HG02623 (cell line): ENCODE measurements around the gene WDTC1.
"Not testable (repeated sequence)": the region's sequence is repeated elsewhere in the genome, so short reads cannot be mapped to it uniquely, and the experiment has no call there.

Experiments
- ATAC-seq: cut with Tn5 transposase; IDR thresholded peaks from one replicate; pipeline ENCODE4 v1.9.1; 2021; ENCODE audit warnings: moderate library complexity; ENCODE audit not compliant: unreplicated experiment

The WDTC1 gene

DNA sequence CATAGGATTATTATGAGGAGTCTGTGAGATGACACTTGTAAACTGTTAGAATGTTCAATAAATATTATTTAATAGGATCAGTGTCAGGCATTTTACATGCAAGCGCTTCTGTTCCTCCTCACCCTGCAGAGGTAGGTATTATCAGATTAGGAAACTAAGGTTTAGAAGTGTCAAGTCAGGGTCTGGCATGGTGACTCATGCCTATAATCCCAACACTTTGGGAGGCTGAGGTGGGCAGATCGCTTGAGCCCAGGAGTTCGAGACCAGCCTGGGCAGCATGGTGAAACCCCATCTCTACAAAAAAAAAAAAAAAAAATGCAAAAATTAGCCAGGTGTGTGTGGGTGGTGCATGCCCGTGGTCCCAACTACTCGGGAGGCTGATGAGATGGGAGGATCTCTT, 9.2 kb downstream of the WDTC1 start:
- ATAC-seq: not testable (repeated sequence)

DNA sequence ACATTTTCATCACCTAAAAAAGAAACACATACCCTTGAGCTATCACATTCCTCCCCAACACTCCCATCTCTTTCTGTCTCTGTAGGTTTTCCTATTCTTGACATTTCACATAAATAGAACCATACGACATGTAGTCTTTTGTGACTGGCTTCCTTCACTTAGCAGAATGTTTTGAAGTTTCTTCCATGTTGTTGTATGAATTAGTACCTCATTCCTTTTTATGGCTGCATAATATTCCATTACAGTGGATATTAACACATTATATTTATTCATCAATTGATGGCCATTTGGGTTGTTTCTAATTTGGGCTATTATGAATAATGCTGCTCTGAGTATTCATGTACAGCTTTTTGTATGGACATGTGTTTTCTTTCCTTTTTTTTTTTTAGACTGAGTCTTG, 11.8 kb downstream of the WDTC1 start:
- ATAC-seq: no peak

DNA sequence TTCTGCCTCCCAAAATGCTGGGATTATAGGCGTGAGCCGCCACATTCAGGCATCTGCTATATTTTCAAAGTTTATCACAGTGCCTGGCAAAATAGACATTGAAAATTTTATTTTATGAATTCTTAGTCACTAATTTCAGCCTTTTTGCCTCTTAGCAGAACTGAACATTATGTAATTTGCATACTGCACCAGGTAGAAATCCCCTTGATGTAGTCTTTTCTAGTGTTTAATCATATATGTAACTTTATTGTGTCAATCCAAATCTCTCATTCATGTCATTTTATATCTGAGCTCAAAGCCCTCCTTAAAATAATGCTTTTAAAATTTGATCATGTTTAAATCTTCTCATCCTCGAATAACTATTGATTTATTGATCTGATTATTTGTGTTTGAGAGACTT, 19.2 kb downstream of the WDTC1 start:
- ATAC-seq: no peak

DNA sequence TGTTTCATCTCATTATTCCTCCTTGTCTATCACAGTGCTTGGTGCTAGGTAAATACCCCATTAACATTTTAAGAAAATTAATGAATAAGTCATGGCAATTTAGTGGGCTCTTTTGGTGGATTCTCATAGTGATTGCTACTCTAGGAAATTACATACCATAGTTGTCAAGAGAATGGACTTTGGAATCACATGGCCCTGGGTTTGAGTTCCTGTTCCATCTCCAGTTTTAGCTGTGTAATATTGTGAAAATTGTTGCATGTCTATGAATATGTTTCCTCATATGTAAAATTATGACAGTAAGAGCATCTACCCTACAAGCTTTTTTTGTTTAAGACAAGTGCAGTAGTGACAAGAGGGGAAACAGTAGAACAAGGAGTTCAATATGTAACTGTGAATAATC, 20.7 kb downstream of the WDTC1 start:
- no peak for ATAC-seq

DNA sequence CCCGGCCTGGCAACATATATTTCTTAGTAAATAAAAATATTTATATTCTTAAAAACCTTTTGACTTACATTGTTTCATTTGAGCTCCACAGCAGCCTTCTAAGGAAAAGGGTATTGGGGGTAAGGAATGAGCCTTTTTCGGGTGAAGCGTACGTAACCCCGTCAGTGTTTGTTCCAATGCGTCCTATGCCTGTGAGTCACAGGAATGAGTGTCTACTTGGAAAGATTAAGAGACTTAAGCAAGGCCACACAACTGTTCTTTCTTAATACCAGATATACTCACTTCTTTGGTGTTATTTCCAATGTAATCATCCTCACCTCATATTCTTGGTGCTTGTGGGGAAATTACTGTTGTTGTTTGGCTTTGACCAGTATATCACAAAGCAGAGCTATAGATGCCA, 22.7 kb downstream of the WDTC1 start:
- ATAC-seq: no peak

DNA sequence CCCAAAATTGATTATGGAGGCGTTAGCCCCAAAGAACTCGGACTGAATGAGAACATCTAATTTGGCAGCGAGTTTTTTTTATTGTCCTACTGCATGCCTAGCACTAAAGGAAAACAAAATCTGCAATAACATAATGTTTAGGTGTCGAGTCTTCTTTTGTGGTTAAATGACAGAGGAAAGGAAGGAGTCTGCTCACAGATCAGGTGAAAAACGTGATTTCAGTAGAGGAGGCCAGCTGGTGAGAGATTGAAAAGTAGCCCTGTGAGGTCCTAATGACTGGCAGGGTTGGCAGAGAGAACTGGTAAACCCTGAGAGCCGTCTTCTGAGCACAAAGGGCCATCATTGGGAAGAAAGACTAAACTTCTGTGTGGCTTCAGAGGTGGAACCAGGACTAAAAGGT, 24.2 kb downstream of the WDTC1 start:
- no peak for ATAC-seq

DNA sequence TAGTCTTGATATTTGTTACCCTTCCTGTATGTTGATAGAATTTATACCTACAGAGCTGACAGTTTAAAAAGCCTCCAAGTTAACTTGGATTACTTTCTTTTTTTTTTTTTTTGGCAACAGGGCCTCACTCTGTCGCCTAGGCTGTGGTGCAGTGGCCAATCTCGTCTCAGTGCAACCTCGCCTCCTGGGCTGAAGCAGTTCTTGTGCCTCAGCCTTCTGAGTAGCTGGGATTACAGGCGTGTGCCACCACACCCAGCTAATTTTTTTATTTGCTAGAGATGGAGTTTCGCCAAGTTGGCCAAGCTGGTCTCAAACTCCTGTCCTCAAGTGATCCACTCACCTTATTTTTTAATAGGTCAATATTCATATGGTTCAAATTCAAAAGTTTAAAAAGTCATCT, 32.7 kb downstream of the WDTC1 start:
- ATAC-seq: no peak

DNA sequence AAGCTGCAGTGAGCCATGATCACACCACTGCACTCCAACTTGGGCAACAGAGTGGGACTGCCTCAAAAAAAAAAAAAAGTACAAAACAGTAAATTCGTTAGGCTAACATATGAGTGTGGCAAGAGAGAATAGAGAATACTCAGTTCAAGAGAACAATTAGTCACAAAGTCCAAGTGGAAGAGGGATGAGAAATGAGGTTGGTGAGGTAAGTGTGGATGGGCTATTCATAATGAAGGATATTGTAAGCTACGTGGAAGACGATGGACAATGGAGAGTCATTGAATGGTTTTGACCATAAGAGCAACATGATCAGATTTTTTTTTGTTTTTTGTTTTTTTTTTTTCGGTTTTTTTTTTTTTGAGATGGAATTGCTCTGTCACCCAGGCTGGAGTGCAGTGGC, 34.8 kb downstream of the WDTC1 start:
- ATAC-seq: no peak

DNA sequence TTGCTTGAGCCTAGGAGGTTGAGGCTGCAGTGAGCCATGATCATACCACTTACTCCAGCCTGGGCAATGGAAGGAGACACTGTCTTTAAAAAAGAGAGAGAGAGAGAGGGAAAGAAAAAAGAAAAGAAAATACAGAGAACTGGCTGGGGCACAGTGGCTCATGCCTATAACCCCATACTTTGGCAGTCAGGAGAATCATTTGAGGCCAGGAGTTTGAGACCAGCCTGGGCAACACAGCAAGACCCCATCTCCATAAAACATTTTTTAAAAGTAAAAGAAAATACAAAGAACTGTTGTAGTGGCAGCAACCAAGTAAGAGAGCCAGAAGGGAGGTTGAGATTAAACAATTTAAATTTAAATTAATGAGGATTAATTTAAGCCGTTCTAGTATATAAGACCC, 39.8 kb downstream of the WDTC1 start:
- ATAC-seq: no peak

DNA sequence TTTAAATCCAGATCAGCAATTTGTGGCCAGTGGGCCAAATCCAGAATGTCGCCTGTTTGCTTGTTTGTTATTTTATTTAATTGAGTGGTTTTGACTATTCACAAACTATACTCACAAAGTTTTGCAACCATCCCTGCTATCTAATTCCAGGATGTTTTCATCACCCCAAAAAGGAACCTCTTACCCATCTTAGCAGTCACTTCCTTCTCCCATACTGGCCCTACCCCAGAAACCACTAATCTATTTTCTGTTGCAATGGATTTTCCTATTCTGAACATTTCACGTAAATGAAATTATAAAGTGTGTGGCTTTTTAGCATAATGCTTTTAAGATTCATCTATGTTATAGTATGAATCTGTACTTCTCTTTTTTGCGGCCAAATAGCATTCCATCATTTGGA, 41.3 kb downstream of the WDTC1 start:
- no peak for ATAC-seq

DNA sequence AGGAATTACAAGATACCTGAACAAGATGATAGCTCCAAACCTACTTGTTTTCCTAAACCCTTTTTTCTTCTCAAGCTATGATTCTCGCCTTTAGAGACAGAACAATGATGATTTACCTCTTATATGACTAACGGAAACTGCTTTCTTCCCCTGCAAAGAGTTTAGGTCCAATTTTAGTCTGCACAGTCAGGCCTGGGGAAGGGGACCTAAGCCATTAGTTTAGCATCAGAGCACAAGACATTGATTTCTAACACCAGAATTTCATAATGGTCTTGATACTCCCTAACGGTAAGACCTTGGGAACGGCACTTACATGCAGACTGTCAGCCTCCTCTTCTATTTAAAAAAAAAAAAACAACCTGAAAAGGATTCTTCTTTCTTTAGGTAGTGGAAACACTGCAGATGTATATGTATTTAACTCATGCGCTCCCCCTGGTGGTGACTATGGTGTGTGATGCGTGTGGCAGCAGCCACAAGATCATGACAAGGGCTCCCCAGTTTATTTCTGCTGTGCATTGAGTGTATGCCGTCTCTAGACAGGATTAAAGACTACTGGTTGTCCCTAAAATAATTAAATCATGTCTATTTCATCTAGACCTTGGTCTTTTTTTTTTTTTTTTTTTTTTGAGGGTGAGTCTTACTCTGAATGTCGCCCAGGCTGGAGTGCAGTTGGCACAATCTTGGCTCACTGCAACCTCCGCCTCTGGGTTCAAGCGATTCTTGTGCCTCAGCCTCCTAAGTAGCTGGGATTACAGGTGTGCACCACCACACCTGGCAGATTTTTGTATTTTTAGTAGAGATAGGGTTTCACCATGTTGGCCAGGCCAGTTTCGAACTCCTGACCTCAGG, 50.2 kb downstream of the WDTC1 start:
- ATAC-seq: no peak

DNA sequence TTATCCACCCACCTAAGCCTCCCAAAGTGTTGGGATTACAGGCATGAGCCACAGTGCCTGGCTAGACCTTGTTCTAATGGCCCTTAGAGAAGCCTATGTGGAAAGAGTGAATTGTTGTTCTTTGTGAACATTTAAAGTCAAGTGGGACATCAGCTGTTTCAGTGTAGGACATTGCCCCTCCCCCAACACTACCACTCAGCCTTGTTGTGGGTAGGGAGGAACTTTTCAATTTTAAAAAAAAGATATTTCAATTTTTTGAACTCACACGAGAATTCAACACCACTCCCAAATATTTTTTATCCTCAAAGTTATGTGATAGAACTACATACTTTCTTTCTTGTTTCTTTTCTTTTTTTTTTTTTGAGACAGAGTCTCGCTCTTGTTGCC, 50.8 kb downstream of the WDTC1 start:
- no peak for ATAC-seq

DNA sequence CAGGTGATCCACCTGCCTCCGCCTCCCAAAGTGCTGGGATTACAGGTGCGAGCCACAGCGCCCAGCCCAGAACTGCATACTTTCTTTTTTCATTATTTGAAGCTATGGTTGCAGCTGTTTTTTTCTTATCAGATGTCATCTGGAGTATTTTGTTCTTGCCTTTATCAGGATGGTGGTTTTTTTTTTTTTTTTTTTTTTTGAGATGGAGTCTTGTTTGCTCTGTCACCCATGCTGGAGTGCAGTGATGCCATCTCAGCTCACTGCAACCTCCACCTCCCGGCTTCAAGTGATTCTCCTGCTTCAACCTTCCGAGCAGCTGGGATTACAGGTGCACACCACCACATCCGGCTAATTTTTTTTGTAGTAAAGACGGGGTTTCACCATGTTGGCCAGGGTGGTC, 51.4 kb downstream of the WDTC1 start:
- ATAC-seq: not testable (repeated sequence)

DNA sequence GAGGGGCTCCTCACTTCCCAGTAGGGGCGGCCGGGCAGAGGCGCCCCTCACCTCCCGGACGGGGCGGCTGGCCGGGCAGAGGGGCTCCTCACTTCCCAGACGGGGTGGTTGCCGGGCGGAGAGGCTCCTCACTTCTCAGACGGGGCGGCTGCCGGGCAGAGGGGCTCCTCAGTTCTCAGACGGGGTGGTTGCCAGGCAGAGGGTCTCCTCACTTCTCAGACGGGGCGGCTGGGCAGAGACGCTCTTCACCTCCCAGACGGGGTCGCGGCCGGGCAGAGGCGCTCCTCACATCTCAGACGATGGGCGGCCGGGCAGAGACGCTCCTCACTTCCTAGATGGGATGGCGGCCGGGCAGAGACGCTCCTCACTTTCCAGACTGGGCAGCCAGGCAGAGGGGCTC, 54.7 kb downstream of the WDTC1 start:
- ATAC-seq: not testable (repeated sequence)

DNA sequence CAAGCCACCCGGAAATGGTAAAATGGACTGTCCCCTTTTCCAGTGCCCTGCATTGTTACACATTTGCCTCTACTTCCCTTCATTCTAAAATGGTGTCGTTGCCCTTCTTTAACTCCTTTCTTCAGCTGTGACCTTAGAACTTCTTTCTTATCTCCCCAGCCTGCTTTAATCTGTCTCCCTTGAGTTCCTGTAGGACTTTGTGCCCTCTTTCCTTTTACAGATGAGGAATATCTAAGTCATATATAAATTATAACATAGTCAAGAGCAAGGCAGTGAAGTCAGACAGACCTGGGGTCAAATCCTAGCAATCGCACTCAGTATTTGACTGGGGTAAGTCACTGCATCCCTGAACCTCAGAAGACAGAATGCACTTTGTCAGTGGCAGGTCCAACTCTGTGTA, 56.1 kb downstream of the WDTC1 start:
- no peak for ATAC-seq

DNA sequence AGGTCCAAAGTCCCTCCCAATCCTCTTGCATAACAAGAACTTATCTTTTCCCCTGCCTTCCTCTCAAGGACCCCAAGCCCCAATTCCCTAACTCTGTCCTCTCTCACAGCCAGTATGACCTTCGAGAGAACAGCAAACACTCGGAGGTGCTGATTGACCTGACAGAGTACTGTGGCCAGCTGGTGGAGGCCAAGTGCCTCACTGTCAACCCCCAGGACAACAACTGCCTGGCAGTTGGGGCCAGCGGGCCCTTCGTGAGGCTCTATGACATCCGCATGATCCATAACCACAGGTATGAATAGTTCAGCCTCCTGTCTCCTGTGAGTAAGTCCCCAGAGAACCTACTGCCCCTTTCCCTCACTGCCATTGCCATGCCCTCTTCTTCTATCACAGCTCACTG, 57.7 kb downstream of the WDTC1 start:
- ATAC-seq: no peak

DNA sequence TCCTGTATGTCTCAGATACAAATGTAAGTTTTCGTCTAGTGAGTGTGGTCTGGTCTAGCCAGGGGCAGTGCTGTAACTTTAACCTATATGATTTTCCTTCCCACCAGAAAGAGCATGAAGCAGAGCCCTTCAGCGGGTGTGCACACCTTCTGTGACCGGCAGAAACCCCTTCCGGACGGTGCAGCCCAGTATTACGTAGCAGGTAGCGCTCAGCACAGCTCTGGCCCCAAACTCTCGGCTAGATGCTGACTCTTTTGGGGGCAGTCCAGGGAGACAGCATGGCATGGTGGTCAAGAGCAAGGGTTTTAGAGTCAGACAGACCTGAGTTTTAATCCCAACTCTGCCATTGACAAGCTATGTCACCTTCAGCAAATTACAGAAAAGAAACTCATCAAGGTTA, 59.5 kb downstream of the WDTC1 start:
- ATAC-seq: no peak

DNA sequence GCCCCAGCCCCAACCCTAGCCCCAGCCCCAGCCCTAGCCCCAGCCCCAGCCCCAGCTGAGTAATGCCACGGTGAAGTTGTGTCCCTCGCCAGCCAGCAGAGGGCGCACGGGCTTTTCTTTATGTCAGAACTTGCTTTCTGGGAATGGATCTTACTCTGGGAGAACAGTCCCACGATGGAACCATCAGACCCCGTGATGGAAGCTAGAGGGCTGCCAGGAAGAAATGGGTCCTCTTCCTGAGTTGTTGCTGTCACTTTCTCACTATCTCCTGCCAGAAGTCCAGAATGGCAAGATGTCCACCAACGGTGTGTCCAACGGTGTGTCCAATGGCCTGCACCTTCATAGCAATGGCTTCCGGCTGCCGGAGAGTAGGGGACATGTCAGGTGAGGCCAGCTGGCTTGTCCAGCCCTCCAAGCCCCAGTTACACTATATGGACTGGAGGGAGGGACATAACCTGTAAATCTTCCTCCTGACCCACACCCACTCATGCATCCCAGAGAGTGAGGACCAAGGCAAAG, 62.4 kb downstream of the WDTC1 start:
- ATAC-seq: no peak

DNA sequence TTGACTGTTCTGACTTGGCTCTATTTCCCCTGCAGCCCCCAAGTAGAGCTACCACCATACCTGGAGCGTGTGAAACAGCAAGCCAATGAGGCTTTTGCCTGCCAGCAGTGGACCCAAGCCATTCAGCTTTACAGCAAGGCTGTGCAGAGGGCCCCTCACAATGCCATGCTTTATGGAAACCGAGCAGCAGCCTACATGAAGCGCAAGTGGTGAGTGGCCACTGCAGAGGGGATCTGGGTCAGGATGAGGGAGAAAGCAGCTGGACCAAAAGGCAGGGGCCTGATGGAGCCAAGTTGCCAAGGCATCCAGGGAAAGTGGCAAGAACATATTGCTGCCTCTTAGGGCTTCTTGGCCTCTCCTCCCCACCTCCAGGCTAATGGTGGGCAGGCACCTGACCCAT, 63.5 kb downstream of the WDTC1 start:
- no peak for ATAC-seq

DNA sequence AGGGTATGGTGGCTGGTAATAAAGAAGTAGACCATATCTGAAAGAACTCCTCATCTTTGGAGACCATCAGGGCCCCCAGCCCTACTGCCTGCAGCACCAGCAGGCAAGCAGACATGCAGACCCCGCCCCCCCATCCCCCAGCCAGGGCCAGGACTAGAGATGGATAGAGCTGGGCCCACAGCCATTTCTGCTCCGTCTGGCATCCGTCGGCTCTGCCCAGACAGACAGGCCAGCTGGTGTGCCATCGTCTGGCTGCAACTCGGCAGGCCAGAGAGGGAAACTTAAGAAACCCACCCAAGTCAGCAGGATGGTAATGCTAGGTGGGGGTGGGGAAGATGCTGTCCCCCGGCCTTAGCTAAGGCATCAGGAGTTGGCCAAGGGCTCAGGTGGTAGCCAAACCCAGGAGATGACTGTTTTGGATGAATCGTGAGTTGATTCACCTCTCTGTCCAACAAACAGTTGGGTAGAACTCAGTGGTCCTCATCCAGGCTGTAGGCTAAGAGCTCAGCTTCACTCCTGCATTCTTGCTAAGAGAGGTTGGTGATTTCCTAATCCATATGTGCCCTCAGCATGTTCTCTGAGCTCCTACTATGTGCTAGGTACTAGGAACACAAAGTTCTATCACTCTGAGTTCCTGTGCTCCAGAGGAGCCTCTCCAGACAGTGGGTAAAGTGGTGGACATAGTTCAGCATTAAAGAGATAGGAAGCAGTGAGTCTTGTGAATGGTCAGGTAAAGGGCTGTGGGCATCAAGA, 64.4 kb downstream of the WDTC1 start:
- no peak for ATAC-seq

DNA sequence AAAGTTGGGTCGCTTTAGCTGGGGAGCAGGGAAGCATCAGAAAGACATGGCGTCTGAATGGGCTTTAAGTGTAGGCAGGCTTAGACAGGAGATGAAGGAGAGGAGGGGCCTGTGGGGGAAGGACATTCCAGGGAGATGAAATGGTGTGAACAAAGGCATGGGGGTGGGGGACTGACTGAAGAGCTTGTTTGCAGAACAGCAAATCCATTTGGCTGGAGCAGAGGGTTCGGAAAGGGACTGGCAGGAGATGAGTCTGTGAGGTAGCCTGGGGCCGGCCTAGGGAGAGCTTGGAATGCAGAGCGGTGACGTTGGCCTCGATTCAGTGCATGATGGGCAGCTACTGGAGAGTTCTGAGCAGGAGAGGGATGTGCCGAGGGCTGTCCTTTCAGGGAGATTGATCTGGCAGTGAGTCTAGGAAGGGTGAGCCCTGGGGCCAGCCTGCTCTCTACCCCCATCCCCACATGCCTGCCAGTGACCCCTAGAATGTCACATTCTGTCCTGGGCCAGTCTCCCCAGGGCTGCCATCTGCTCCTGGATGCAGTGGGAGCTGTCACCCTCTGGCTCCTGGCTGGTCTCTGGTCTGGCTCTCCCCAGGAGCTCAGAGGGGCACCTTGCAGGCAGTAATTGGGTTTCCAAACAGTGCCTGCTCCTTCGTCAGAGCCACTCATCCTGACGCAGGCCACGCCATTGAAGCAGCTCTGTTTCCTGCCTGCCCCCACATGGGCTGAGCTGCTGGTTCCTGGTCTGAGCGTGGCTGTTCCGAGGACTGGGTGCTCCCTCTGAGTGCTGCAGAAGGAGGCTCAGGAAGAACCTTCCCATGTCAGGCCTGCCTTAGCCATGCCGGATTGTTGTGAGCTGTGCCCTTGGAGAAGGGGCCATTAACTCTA, 65.2 kb downstream of the WDTC1 start:
- no peak for ATAC-seq
